HCT116 (cell line): Measurements from ENCODE around the gene SHROOM1.

Experiments
- ATF3 ChIP-seq: IDR thresholded peaks from 2 replicates; pipeline ENCODE4 v1.6.1; 2012
- CEBPB ChIP-seq: IDR thresholded peaks from 2 replicates; pipeline ENCODE4 v1.6.1; 2012; ENCODE audit warnings: low read depth
- MAX ChIP-seq: IDR thresholded peaks from 2 replicates; pipeline ENCODE4 v1.6.1; 2012
- POLR2A ChIP-seq: IDR thresholded peaks from 2 replicates; pipeline ENCODE4 v1.7.0; 2011; ENCODE audit warnings: borderline replicate concordance; ENCODE audit not compliant: insufficient read depth, insufficient read length; ENCODE audit errors: extremely low read depth
- POLR2AphosphoS5 ChIP-seq: IDR thresholded peaks from 2 replicates; pipeline ENCODE4 v1.6.1; 2011; ENCODE audit warnings: mild to moderate bottlenecking, low read depth, low read length, moderate library complexity
- RAD21 ChIP-seq: IDR thresholded peaks from 2 replicates; pipeline ENCODE4 v1.6.1; 2012; ENCODE audit warnings: low read depth, mild to moderate bottlenecking
- REST ChIP-seq: IDR thresholded peaks from 2 replicates; pipeline ENCODE4 v1.6.1; 2012; ENCODE audit warnings: low read depth
- SP1 ChIP-seq: IDR thresholded peaks from 2 replicates; pipeline ENCODE4 v1.6.1; 2012; ENCODE audit warnings: low read depth
- ZFX ChIP-seq: fragments of 450-650 bp; IDR thresholded peaks from 2 replicates; pipeline ENCODE4 v1.6.1; 2017
- ZNF274 ChIP-seq: fragments of 200-500 bp; sonication (Bioruptor generic); IDR thresholded peaks from 2 replicates; pipeline ENCODE4 v1.6.1; 2014; ENCODE audit warnings: mild to moderate bottlenecking, low read depth, low read length, inconsistent platforms
- TF ChIP-seq, protein P1 (sequence below), 3 experiments: fragments of 200-600 bp in 1 of 3; sonication (generic) in 1 of 3; IDR thresholded peaks in 2 of 3; conservative IDR thresholded peaks in 1 of 3; 2 replicates each; pipeline ENCODE4 v1.5.1; 2012 to 2017; ENCODE audit warnings: low read depth in 2 of 3, low read length in 2 of 3, antibody characterized with exemption in 1 of 3, borderline replicate concordance in 1 of 3, control low read depth in 1 of 3, mild to moderate bottlenecking in 1 of 3, mixed read lengths in 1 of 3, mixed run types in 1 of 3, moderate library complexity in 1 of 3; ENCODE audit not compliant: insufficient read depth in 1 of 3

DNA sequence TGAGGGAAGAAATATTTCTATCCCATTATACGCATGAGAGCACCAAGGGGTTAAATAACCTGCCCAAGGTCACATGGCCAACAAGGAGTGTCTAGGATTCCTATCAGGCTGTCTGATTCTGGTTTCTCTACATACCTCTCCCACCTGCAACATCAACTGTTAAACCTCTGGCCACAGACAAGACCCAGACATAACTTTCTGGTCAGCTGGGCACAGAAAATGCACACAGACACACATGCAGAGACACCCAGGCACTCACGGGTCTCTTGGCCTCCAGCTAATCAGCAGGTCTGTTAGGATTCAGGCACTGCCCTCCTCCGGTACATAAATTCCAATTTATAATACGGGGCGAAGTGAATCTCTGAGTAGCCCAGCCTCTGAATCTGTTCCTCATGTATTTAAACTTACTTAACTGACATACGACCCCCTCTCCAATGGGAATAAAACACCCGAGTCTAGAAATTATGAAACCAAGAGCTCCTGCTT is 54.9 kb downstream of the SHROOM1 start:
- TF ChIP-seq, protein P1, sequence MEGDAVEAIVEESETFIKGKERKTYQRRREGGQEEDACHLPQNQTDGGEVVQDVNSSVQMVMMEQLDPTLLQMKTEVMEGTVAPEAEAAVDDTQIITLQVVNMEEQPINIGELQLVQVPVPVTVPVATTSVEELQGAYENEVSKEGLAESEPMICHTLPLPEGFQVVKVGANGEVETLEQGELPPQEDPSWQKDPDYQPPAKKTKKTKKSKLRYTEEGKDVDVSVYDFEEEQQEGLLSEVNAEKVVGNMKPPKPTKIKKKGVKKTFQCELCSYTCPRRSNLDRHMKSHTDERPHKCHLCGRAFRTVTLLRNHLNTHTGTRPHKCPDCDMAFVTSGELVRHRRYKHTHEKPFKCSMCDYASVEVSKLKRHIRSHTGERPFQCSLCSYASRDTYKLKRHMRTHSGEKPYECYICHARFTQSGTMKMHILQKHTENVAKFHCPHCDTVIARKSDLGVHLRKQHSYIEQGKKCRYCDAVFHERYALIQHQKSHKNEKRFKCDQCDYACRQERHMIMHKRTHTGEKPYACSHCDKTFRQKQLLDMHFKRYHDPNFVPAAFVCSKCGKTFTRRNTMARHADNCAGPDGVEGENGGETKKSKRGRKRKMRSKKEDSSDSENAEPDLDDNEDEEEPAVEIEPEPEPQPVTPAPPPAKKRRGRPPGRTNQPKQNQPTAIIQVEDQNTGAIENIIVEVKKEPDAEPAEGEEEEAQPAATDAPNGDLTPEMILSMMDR (IDR thresholded peaks at IDR 0.05 in 2 of 3, conservative IDR thresholded peaks at IDR 0.05 in 1 of 3; ENCODE audit: borderline replicate concordance in 1 of 3, insufficient read depth in 1 of 3, low read depth in 2 of 3, low read length in 2 of 3) = no peak
- TF ChIP-seq SP1 (no peak), ZNF274 (no peak), CEBPB (no peak), REST (no peak), ATF3 (no peak), RAD21 (no peak), MAX (no peak), ZFX (no peak), POLR2AphosphoS5 (no peak), POLR2A (no peak)
